KMS-11 (cell line): Measurements from ENCODE around the gene IMMP2L.
"Not testable (repeated sequence)": the region's sequence is repeated elsewhere in the genome, so short reads cannot be mapped to it uniquely, and the experiment has no call there.

Experiments used
- H2AFZ ChIP-seq: fragments of 200-600 bp; sonication (generic); 2 replicates; pipeline ENCODE4 v1.6.1; 2016; ENCODE audit warnings: antibody characterized with exemption, mixed run types, low read depth
- H3K27ac ChIP-seq: fragments of 200-600 bp; sonication (generic); 2 replicates; pipeline ENCODE4 v1.6.1; 2016; ENCODE audit warnings: mild to moderate bottlenecking, mixed run types
- H3K27me3 ChIP-seq: fragments of 200-600 bp; sonication (generic); 2 replicates; pipeline ENCODE4 v1.6.1; 2017; ENCODE audit warnings: mild to moderate bottlenecking, low read depth, mixed run types, moderate library complexity; ENCODE audit not compliant: insufficient read depth
- H3K36me3 ChIP-seq: fragments of 200-600 bp; sonication (generic); 2 replicates; pipeline ENCODE4 v1.6.1; 2017; ENCODE audit warnings: mild to moderate bottlenecking, mixed run types; ENCODE audit not compliant: insufficient read depth
- H3K4me1 ChIP-seq: fragments of 200-600 bp; sonication (generic); 2 replicates; pipeline ENCODE4 v1.6.1; 2016; ENCODE audit warnings: mild to moderate bottlenecking, low read depth, mixed run types; ENCODE audit not compliant: poor library complexity, severe bottlenecking
- H3K4me2 ChIP-seq: fragments of 200-600 bp; sonication (generic); 2 replicates; pipeline ENCODE4 v1.7.0; 2016; ENCODE audit warnings: mild to moderate bottlenecking, mixed run types
- H3K4me3 ChIP-seq: fragments of 200-600 bp; sonication (generic); IDR thresholded peaks from 2 replicates; pipeline ENCODE4 v1.6.1; 2017; ENCODE audit warnings: low read depth, low read length, mixed read lengths; ENCODE audit not compliant: insufficient read depth
- H3K79me2 ChIP-seq: fragments of 200-600 bp; sonication (generic); 2 replicates; pipeline ENCODE4 v1.6.1; 2016; ENCODE audit warnings: low read depth, mixed run types; ENCODE audit not compliant: insufficient read depth
- H3K9ac ChIP-seq: fragments of 200-600 bp; sonication (generic); 2 replicates; pipeline ENCODE4 v1.6.1; 2016; ENCODE audit warnings: mild to moderate bottlenecking, mixed run types
- H4K20me1 ChIP-seq: fragments of 200-600 bp; sonication (generic); 2 replicates; pipeline ENCODE4 v1.6.1; 2016; ENCODE audit warnings: mild to moderate bottlenecking, mixed run types; ENCODE audit not compliant: insufficient read depth
- TF ChIP-seq, protein P1 (sequence below): fragments of 200-600 bp; sonication (generic); conservative IDR thresholded peaks from 2 replicates; pipeline ENCODE4 v1.6.1; 2017; ENCODE audit warnings: low read depth, mild to moderate bottlenecking, antibody characterized with exemption, low read length, moderate library complexity, mixed read lengths

The IMMP2L gene

DNA sequence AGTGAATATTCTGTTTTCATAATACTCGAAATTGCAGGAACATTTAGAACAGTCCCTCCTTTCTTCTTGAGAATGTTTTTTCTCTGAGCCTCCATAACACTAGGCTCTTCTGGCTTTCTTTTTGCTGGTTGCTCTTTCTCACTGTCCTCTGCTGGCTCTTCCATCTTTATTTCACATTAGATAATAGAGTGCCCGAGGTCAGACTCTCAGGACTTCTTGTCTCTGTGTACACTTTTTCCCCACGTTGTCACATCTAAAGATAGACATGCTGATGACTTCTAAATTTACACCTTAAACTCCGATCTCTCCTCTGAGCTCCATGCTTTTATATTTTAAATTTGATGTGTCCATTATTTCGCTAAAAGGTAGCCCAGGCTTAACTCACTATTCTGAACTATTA, 486.8 kb downstream of the IMMP2L start:
- Histone ChIP-seq H3K27me3 (no peaks in the 10 kb centered on the region), H3K27ac (no peak overlapping the region), H4K20me1 (no peaks in the 10 kb centered on the region), H2AFZ (no peak overlapping the region), H3K4me1 (peaks cover 14% of the 10 kb centered on the region), H3K36me3 (no peaks in the 10 kb centered on the region), H3K4me3 (no peak overlapping the region), H3K9ac (no peak overlapping the region), H3K79me2 (no peaks in the 10 kb centered on the region), H3K4me2 (no peak overlapping the region)
- TF ChIP-seq, protein P1, sequence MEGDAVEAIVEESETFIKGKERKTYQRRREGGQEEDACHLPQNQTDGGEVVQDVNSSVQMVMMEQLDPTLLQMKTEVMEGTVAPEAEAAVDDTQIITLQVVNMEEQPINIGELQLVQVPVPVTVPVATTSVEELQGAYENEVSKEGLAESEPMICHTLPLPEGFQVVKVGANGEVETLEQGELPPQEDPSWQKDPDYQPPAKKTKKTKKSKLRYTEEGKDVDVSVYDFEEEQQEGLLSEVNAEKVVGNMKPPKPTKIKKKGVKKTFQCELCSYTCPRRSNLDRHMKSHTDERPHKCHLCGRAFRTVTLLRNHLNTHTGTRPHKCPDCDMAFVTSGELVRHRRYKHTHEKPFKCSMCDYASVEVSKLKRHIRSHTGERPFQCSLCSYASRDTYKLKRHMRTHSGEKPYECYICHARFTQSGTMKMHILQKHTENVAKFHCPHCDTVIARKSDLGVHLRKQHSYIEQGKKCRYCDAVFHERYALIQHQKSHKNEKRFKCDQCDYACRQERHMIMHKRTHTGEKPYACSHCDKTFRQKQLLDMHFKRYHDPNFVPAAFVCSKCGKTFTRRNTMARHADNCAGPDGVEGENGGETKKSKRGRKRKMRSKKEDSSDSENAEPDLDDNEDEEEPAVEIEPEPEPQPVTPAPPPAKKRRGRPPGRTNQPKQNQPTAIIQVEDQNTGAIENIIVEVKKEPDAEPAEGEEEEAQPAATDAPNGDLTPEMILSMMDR = no peak

DNA sequence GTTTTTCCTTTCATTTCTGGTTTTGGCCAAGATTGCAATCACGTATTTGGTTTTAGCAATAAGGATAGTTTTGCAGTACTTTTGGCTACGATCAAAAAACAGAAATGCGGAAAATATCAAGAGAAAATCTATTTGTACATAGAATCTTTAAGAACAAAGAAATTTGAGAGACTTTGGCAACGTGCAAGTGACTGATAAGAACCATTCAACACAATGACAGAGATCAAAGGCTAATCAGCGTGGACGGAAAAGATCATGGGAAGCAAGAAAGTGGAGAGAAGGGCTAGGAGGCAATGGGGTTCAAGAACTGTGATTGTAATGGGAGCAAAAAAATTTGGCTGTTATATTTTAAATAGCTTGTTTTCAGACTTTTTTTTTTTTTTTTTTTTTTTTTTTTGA, 487.5 kb downstream of the IMMP2L start:
- Histone ChIP-seq H2AFZ (no peak overlapping the region), H4K20me1 (no peaks in the 10 kb centered on the region), H3K9ac (no peak overlapping the region), H3K36me3 (no peaks in the 10 kb centered on the region), H3K4me2 (no peak overlapping the region), H3K27me3 (no peaks in the 10 kb centered on the region), H3K79me2 (no peaks in the 10 kb centered on the region), H3K4me1 (peaks cover 6% of the 10 kb centered on the region), H3K4me3 (no peak overlapping the region), H3K27ac (no peak overlapping the region)
- TF ChIP-seq, protein P1 = no peak

- H3K4me2 ChIP-seq = no peak overlapping the region
- no peak overlapping the region for H3K27ac ChIP-seq
- TF ChIP-seq, protein P1 = no peak
- H3K4me3 ChIP-seq = no peak overlapping the region
- H3K36me3 ChIP-seq = no peaks in the 10 kb centered on the region
- H2AFZ ChIP-seq = no peak overlapping the region
- no peaks in the 10 kb centered on the region for H3K27me3 ChIP-seq
- H3K9ac ChIP-seq = no peak overlapping the region
- H3K79me2 ChIP-seq = no peaks in the 10 kb centered on the region
- no peaks in the 10 kb centered on the region for H4K20me1 ChIP-seq
- H3K4me1 ChIP-seq = peaks cover 4% of the 10 kb centered on the region
These were observed 488.1 kb downstream of the IMMP2L start for GRCh38 chr7:111074071-111074747.

- H3K4me3 ChIP-seq, H3K27me3 ChIP-seq, H3K9ac ChIP-seq, H3K4me2 ChIP-seq, H3K79me2 ChIP-seq, H2AFZ ChIP-seq, H4K20me1 ChIP-seq, H3K27ac ChIP-seq, H3K4me1 ChIP-seq, H3K36me3 ChIP-seq: not testable (repeated sequence)
These were observed 489.6 kb downstream of the IMMP2L start for GRCh38 chr7:111072658-111073057.

GRCh38 chr7:111071556-111071955, 490.7 kb downstream of the IMMP2L start:
- Histone ChIP-seq H3K27ac (no peak overlapping the region), H3K9ac (no peak overlapping the region), H3K4me3 (no peak overlapping the region), H2AFZ (no peak overlapping the region), H3K4me2 (no peak overlapping the region), H3K79me2 (no peaks in the 10 kb centered on the region), H3K36me3 (no peaks in the 10 kb centered on the region), H4K20me1 (no peaks in the 10 kb centered on the region), H3K4me1 (peaks cover 4% of the 10 kb centered on the region), H3K27me3 (no peaks in the 10 kb centered on the region)
- TF ChIP-seq, protein P1 = no peak
